Stimulated activated CD4-positive, alpha-beta T cell treated with anti-CD3 and anti-CD28 coated beads, TNF-alpha, amount 100 ng/mL, for 48 hours (primary cell): Measurements from ENCODE around the gene HHATL.

Experiments
- DNase-seq, 3 donors: peaks; one replicate each; pipeline ENCODE4 v3.0.0-alpha.2; 2020; ENCODE audit warnings: low read depth in 3 of 3

The HHATL gene

GRCh38 chr3:42652611-42653302 lies 49.8 kb downstream of the HHATL start:
- no peak for DNase-seq

GRCh38 chr3:42652251-42652610 lies 50.4 kb downstream of the HHATL start:
- no peak for DNase-seq

- no peak for DNase-seq
Observed at GRCh38 chr3:42651248-42652091, 51.1 kb downstream of the HHATL start.

- no peak for DNase-seq
Observed at GRCh38 chr3:42649783-42650182, 52.8 kb downstream of the HHATL start.

- DNase-seq = no peak
Observed at GRCh38 chr3:42649006-42649405, 53.6 kb downstream of the HHATL start.

GRCh38 chr3:42647821-42648459 lies 54.7 kb downstream of the HHATL start:
- no peak for DNase-seq
